GM23338 (cell line): ENCODE measurements around the gene RTEL1. TPM values are rescaled to one million over a fixed set of nuclear protein-coding genes. Genes with fewer than 3 reads are reported as not detected.

Experiments used
- ATAC-seq: fragments of 200-7000 bp; cut with Tn5 transposase; 3 replicates; pipeline ENCODE4 v1.9.1; 2020
- DNase-seq: peaks from one replicate; pipeline ENCODE4 v3.0.0-alpha.2; 2015; ENCODE audit warnings: low spot score
- H2AFZ ChIP-seq: fragments of 200-600 bp; sonication (generic); 2 replicates; pipeline ENCODE4 v1.8.0; 2016; ENCODE audit warnings: antibody characterized with exemption, mild to moderate bottlenecking, moderate library complexity
- H3F3A ChIP-seq: fragments of 200-600 bp; sonication (generic); replicated peaks from 2 replicates; pipeline ENCODE4 v1.8.0; 2017; ENCODE audit warnings: antibody characterized with exemption, mixed run types, low read depth
- H3K27ac ChIP-seq: fragments of 200-600 bp; sonication (generic); 2 replicates; pipeline ENCODE4 v1.6.1; 2016; ENCODE audit warnings: low read depth
- H3K27me3 ChIP-seq: fragments of 200-600 bp; sonication (generic); 2 replicates; pipeline ENCODE4 v1.8.0; 2016; ENCODE audit warnings: mild to moderate bottlenecking, mixed run types, moderate library complexity; ENCODE audit not compliant: insufficient read depth
- H3K36me3 ChIP-seq: fragments of 200-600 bp; sonication (generic); 2 replicates; pipeline ENCODE4 v1.8.0; 2016; ENCODE audit warnings: mild to moderate bottlenecking; ENCODE audit not compliant: insufficient read depth
- H3K4me1 ChIP-seq: fragments of 200-600 bp; sonication (generic); 2 replicates; pipeline ENCODE4 v1.8.0; 2016; ENCODE audit warnings: mild to moderate bottlenecking, moderate library complexity; ENCODE audit not compliant: insufficient read depth
- H3K4me2 ChIP-seq: fragments of 200-600 bp; sonication (generic); 2 replicates; pipeline ENCODE4 v1.7.1; 2017; ENCODE audit warnings: mixed run types
- H3K4me3 ChIP-seq: fragments of 200-600 bp; sonication (generic); 2 replicates; pipeline ENCODE4 v1.6.1; 2016; ENCODE audit warnings: mixed run types
- H3K79me2 ChIP-seq: fragments of 200-600 bp; sonication (generic); replicated peaks from 2 replicates; pipeline ENCODE4 v1.8.0; 2017; ENCODE audit warnings: mild to moderate bottlenecking; ENCODE audit not compliant: insufficient read depth
- H3K9me2 ChIP-seq: fragments of 200-600 bp; sonication (generic); 2 replicates; pipeline ENCODE4 v1.8.0; 2017; ENCODE audit not compliant: insufficient read depth
- H4K20me1 ChIP-seq: fragments of 200-600 bp; sonication (generic); replicated peaks from 2 replicates; pipeline ENCODE4 v1.8.0; 2017; ENCODE audit warnings: mild to moderate bottlenecking; ENCODE audit not compliant: insufficient read depth
- H3K27ac Mint-ChIP-seq: 2 replicates; pipeline ENCODE4 v1.8.0; 2020; ENCODE audit warnings: inconsistent platforms, mild to moderate bottlenecking, moderate library complexity, mixed read lengths
- H3K27me3 Mint-ChIP-seq: 3 replicates; pipeline ENCODE4 v1.8.0; 2022; ENCODE audit warnings: low read depth, mild to moderate bottlenecking, moderate library complexity, mixed read lengths, inconsistent platforms; ENCODE audit not compliant: insufficient read depth, poor library complexity
- H3K36me3 Mint-ChIP-seq: 3 replicates; pipeline ENCODE4 v1.8.0; 2021; ENCODE audit warnings: low read depth, mild to moderate bottlenecking, inconsistent platforms, moderate library complexity, mixed read lengths
- H3K4me1 Mint-ChIP-seq: 3 replicates; pipeline ENCODE4 v1.8.0; 2020; ENCODE audit warnings: mild to moderate bottlenecking, inconsistent platforms, mixed read lengths
- H3K4me3 Mint-ChIP-seq: 3 replicates; pipeline ENCODE4 v1.8.0; 2021; ENCODE audit warnings: moderate library complexity, mild to moderate bottlenecking, inconsistent platforms, mixed read lengths
- H3K9me3 Mint-ChIP-seq: 3 replicates; pipeline ENCODE4 v1.8.0; 2020; ENCODE audit warnings: moderate library complexity, mild to moderate bottlenecking, inconsistent platforms, mixed read lengths
- CREB1 ChIP-seq: fragments of 250-450 bp; sonication (Bioruptor Pico); IDR thresholded peaks from 2 replicates; pipeline ENCODE4 v1.5.0; 2020; ENCODE audit warnings: low read depth, mild to moderate bottlenecking, moderate library complexity
- CTCF ChIP-seq, 2 experiments: fragments of 200-600 bp in 1 of 2; sonication (generic) in 1 of 2; conservative IDR thresholded peaks; 2 replicates each; pipeline versions ENCODE4 v1.5.1 to v1.6.1; 2016 to 2017; ENCODE audit warnings: antibody characterized with exemption in 2 of 2, low read depth in 2 of 2, mild to moderate bottlenecking in 2 of 2, moderate library complexity in 1 of 2
- EZH2phosphoT487 ChIP-seq: fragments of 200-600 bp; sonication (generic); IDR thresholded peaks from one replicate; pipeline ENCODE4 v1.8.1; 2018; ENCODE audit warnings: antibody characterized with exemption; ENCODE audit not compliant: unreplicated experiment
- JUNB ChIP-seq: IDR thresholded peaks from one replicate; pipeline ENCODE4 v1.6.1; 2016; ENCODE audit warnings: antibody characterized with exemption; ENCODE audit not compliant: unreplicated experiment
- NANOG ChIP-seq: IDR thresholded peaks from 2 replicates; pipeline ENCODE4 v1.6.1; 2016; ENCODE audit warnings: antibody characterized with exemption, borderline replicate concordance
- POLR2AphosphoS5 ChIP-seq: IDR thresholded peaks from 2 replicates; pipeline ENCODE4 v1.6.1; 2016; ENCODE audit warnings: antibody characterized with exemption, low read depth
- REST ChIP-seq: IDR thresholded peaks from one replicate; pipeline ENCODE4 v1.6.1; 2018; ENCODE audit warnings: antibody characterized with exemption; ENCODE audit not compliant: unreplicated experiment
- ZNF331 ChIP-seq: fragments of 250-450 bp; sonication (Bioruptor Pico); IDR thresholded peaks from 2 replicates; pipeline ENCODE4 v1.5.0; 2020; ENCODE audit warnings: low read depth, mild to moderate bottlenecking, moderate library complexity
- ZNF462 ChIP-seq: fragments of 250-450 bp; sonication (Bioruptor Pico); IDR thresholded peaks from 2 replicates; pipeline ENCODE4 v1.5.0; 2020; ENCODE audit warnings: mild to moderate bottlenecking, moderate library complexity
- polyA plus RNA-seq: library from polyadenylated mRNA; unstranded; fragments of >200 nt; fragmentation: Nextera tagmentation; extraction: Ambion mirVana; gene quantifications from 2 replicates; pipeline ENCODE4 v1.2.1, GENCODE V29; 2016
- total RNA-seq: library from RNA; depleted of rRNA; stranded (reverse); fragments of >200 nt; shearing (Covaris generic); gene quantifications from 2 replicates; pipeline ENCODE4 v1.2.3, GENCODE V29; 2014

RTEL1 gene
- total and polyA plus RNA-seq, 2 experiments from 2014 or later: 14.2 to 34.5 TPM

- no peak for TF ChIP-seq JUNB
- TF ChIP-seq POLR2AphosphoS5: no peak; the same call in 1 of the 2 replicates
- TF ChIP-seq CTCF (conservative IDR thresholded peaks at IDR 0.05; ENCODE audit: low read depth in 2 of 2): no peak
- TF ChIP-seq EZH2phosphoT487: no peak
- TF ChIP-seq REST: no peak
Measured at GRCh38 chr20:63642527-63643247, 15.4 kb upstream of the RTEL1 start (continued).

GRCh38 chr20:63643499-63643898, 14.6 kb upstream of the RTEL1 start:
- Mint-ChIP-seq H3K4me3 (peak overlapping the region; percentile 80), H3K9me3 (no peaks in the 10 kb centered on the region), H3K4me1 (peaks cover 11% of the 10 kb centered on the region), H3K27me3 (peaks cover 12% of the 10 kb centered on the region), H3K27ac (no peak overlapping the region), H3K36me3 (peaks cover 3% of the 10 kb centered on the region; the same call in 2 of the 3 replicates)
- no peak overlapping the region for H2AFZ ChIP-seq
- DNase-seq (no peak), ATAC-seq (no peak)
- no peaks in the 10 kb centered on the region for H3K27me3 ChIP-seq
- H3F3A ChIP-seq: peaks cover 9% of the 10 kb centered on the region; the same call in 1 of the 2 replicates
- no peaks in the 10 kb centered on the region for H3K36me3 ChIP-seq
- no peaks in the 10 kb centered on the region for H3K79me2 ChIP-seq
- H3K27ac ChIP-seq: 0 out of 2 replicates have a peak overlapping the region, but pooled peaks have one; percentile 84
- H3K4me1 ChIP-seq: peaks cover 7% of the 10 kb centered on the region; the same call in 1 of the 2 replicates
- no peak overlapping the region for H3K4me3 ChIP-seq
- no peaks in the 10 kb centered on the region for H3K9me2 ChIP-seq
- H3K4me2 ChIP-seq: 0 out of 2 replicates have a peak overlapping the region, but pooled peaks have one; percentile 89
- H4K20me1 ChIP-seq: no peaks in the 10 kb centered on the region; the same call in 1 of the 2 replicates
- TF ChIP-seq NANOG (no peak), POLR2AphosphoS5 (no peak), ZNF331 (CRISPR knock-in tag) (no peak), ZNF462 (CRISPR knock-in tag) (no peak), CREB1 (no peak), EZH2phosphoT487 (no peak), JUNB (no peak), CTCF (conservative IDR thresholded peaks at IDR 0.05; ENCODE audit: low read depth in 2 of 2) (no peak)
